Ishikawa (cell line): ENCODE data around the gene THYN1.

Experiments used
- EP300 ChIP-seq: IDR thresholded peaks from 2 replicates; pipeline ENCODE4 v1.6.1; 2012; ENCODE audit warnings: borderline replicate concordance
- MAX ChIP-seq: IDR thresholded peaks from 2 replicates; pipeline ENCODE4 v1.6.1; 2012
- REST ChIP-seq: IDR thresholded peaks from 2 replicates; pipeline ENCODE4 v1.6.1; 2012; ENCODE audit warnings: low read depth, mild to moderate bottlenecking
- TCF12 ChIP-seq: IDR thresholded peaks from 2 replicates; pipeline ENCODE4 v1.6.1; 2012; ENCODE audit warnings: low read depth
- YY1 ChIP-seq: IDR thresholded peaks from 2 replicates; pipeline ENCODE4 v1.6.1; 2012; ENCODE audit warnings: low read depth

- TF ChIP-seq REST (no peak), TCF12 (no peak), EP300 (no peak), MAX (no peak), YY1 (no peak)
Measured at GRCh38 chr11:134226806-134227325, 26.3 kb downstream of the THYN1 start.
